ENCODE results near the gene EI24. TPM values are rescaled to one million over a fixed set of nuclear protein-coding genes. Genes with fewer than 3 reads are reported as not detected.

The EI24 gene
- total and polyA plus RNA-seq, 9 of the 15 experiments (the other 6 are each of a cell fraction or from before 2014, with no cell fraction given) = 50.4 to 260 (median 168) TPM

DNA sequence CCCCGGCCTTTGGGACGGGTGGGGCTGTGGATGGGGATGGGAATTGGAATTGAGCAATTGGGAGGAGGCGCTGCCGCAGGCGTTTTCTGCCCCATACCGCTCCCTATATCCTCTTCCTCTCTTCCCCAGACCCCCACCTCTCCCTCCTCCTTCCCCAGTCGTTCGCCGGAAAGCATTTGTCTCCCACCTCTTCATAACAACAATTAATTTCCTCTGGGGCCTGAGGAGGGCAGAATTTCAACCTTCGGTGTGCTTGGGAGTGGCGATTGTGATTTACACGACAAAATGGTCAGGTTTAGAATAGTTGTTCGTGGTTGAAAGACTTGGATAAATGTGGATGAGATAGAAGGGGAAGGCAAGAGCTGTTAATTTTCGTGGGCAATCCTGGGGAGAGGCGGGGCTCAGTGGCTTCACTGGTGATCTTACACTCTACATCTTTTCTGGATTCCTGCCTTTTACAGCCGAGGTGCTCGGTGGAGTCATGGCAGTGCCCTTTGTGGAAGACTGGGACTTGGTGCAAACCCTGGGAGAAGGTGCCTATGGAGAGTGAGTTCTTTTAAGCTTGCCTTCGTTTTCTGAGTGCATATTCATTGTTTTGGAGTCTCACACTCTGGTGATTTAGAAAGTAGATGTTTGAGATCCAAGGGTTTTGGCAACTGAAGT, 57.1 kb downstream of the EI24 start:
- H2AFZ ChIP-seq (ENCODE audit: low read depth, low read length) = peak overlapping the region; percentile 94
- H3K4me2 ChIP-seq (ENCODE audit: insufficient read depth, low read length) = peak overlapping the region; percentile 98
- peak; percentile 77 for ATAC-seq
- in situ Hi-C loops (cut with MboI) (no loop called here), intact Hi-C loops (cut with micrococcal nuclease) (loop anchor here (5.0 kb wide), 4 partner anchors 34 to 246 kb away; partner anchors contain the start of gene STT3A)
- H3K79me2 ChIP-seq (ENCODE audit: control insufficient read depth, insufficient read depth, low read length) = peaks cover 55% of the 10 kb centered on the region
- ChIA-PET POLR2A (interaction anchor here (1.1 to 3.6 kb wide), 6 partner anchors 9 to 57 kb away, joined by 4 to 13 read pairs (median 7); partner anchors contain the start of genes EI24 and STT3A), CTCF (ENCODE audit: low intra/inter-chr PET ratio) (no interaction called here)
- H3K9me3 ChIP-seq (replicated peaks; ENCODE audit: control insufficient read depth, insufficient read depth, low read depth, low read length) = no peaks in the 10 kb centered on the region
- peak overlapping the region; percentile 80 for H3K4me3 ChIP-seq
- H4K20me1 ChIP-seq (replicated peaks; ENCODE audit: control insufficient read depth, insufficient read depth, low read length) = no peaks in the 10 kb centered on the region
- peaks cover 9 to 10% of the 10 kb centered on the region in 2 experiments for H3K4me1 ChIP-seq (replicated peaks in 1 of 2; ENCODE audit: control insufficient read depth in 2 of 2, insufficient read depth in 2 of 2, low read length in 2 of 2)
- peak overlapping the region; percentile 93 to 96 for H3K9ac ChIP-seq (ENCODE audit: insufficient read depth in 1 of 2, low read depth in 2 of 2, low read length in 2 of 2)
- peak overlapping the region; percentile 93 for H3K27ac ChIP-seq (ENCODE audit: extremely low read depth, low read depth, low read length)
- BruUV-seq (replicated peaks) = TSS peak; percentile 60
- H3K36me3 ChIP-seq (ENCODE audit: control insufficient read depth, insufficient read depth, low read length) = peaks cover 60% of the 10 kb centered on the region
- DNase-seq (ENCODE audit: extremely low read depth in 1 of 4, low spot score in 3 of 4) = peak in 2 of 4 experiments; percentile 75 to 76
- H3K27me3 ChIP-seq (ENCODE audit: control insufficient read depth in 2 of 2, insufficient read depth in 2 of 2, low read length in 2 of 2) = no peaks in the 10 kb centered on the region
- WGBS (ENCODE audit: insufficient coverage, low coverage, missing lambda C conversion rate) = 0% methylated on average over 14 of the region's 18 CpGs
- H3K9me1 ChIP-seq (ENCODE audit: control insufficient read depth, insufficient read depth, low read length) = no peaks in the 10 kb centered on the region
- no peak for FAIRE-seq
- TF ChIP-seq PCBP1 (IDR thresholded peaks at IDR 0.05; ENCODE audit: low read depth, low read length, poor library complexity, severe bottlenecking) = no peak
- 0 out of 2 replicates have a peak, but pooled peaks have one; percentile 11 for TF ChIP-seq SMARCA5 (IDR thresholded peaks at IDR 0.05)
- 0 out of 2 replicates have a peak, but pooled peaks have one; percentile 13 for TF ChIP-seq SMC3 (conservative IDR thresholded peaks at IDR 0.05; ENCODE audit: insufficient read depth, low read depth, low read length)
- TF ChIP-seq, protein P1, sequence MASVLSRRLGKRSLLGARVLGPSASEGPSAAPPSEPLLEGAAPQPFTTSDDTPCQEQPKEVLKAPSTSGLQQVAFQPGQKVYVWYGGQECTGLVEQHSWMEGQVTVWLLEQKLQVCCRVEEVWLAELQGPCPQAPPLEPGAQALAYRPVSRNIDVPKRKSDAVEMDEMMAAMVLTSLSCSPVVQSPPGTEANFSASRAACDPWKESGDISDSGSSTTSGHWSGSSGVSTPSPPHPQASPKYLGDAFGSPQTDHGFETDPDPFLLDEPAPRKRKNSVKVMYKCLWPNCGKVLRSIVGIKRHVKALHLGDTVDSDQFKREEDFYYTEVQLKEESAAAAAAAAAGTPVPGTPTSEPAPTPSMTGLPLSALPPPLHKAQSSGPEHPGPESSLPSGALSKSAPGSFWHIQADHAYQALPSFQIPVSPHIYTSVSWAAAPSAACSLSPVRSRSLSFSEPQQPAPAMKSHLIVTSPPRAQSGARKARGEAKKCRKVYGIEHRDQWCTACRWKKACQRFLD (CRISPR knock-in tag; IDR thresholded peaks at IDR 0.05) = no peak
- no peak for TF ChIP-seq ZBTB17 (CRISPR knock-in tag; IDR thresholded peaks at IDR 0.05)
- peak in 1 of 2 experiments; percentile 7 for TF ChIP-seq AFF1 (IDR thresholded peaks at IDR 0.05; ENCODE audit: low read depth in 1 of 2, partially characterized antibody in 2 of 2)
- TF ChIP-seq RCOR1 (IDR thresholded peaks at IDR 0.05; ENCODE audit: borderline replicate concordance in 1 of 2, low read depth in 2 of 2, low read length in 2 of 2) = peak; percentile 44 to 49; a peak in 3 of 4 replicates
- TF ChIP-seq ATF3 (IDR thresholded peaks at IDR 0.05) = no peak
- no peak for TF ChIP-seq ATF3 (CRISPR knock-in tag; conservative IDR thresholded peaks at IDR 0.05)
- 0 out of 2 replicates have a peak, but pooled peaks have one; percentile 9 for TF ChIP-seq ZBTB7A (IDR thresholded peaks at IDR 0.05; ENCODE audit: borderline replicate concordance, control insufficient read depth, low read depth, low read length)
- TF ChIP-seq, protein P2, sequence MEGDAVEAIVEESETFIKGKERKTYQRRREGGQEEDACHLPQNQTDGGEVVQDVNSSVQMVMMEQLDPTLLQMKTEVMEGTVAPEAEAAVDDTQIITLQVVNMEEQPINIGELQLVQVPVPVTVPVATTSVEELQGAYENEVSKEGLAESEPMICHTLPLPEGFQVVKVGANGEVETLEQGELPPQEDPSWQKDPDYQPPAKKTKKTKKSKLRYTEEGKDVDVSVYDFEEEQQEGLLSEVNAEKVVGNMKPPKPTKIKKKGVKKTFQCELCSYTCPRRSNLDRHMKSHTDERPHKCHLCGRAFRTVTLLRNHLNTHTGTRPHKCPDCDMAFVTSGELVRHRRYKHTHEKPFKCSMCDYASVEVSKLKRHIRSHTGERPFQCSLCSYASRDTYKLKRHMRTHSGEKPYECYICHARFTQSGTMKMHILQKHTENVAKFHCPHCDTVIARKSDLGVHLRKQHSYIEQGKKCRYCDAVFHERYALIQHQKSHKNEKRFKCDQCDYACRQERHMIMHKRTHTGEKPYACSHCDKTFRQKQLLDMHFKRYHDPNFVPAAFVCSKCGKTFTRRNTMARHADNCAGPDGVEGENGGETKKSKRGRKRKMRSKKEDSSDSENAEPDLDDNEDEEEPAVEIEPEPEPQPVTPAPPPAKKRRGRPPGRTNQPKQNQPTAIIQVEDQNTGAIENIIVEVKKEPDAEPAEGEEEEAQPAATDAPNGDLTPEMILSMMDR (IDR thresholded peaks at IDR 0.05 in 2 of 3, conservative IDR thresholded peaks at IDR 0.05 in 1 of 3; ENCODE audit: insufficient read depth in 2 of 3, low read depth in 1 of 3, low read length in 3 of 3) = peak; percentile 39 to 61 (median 57); a peak in 5 of 6 replicates
